ENCODE measurements around the gene ARSD.

DNA sequence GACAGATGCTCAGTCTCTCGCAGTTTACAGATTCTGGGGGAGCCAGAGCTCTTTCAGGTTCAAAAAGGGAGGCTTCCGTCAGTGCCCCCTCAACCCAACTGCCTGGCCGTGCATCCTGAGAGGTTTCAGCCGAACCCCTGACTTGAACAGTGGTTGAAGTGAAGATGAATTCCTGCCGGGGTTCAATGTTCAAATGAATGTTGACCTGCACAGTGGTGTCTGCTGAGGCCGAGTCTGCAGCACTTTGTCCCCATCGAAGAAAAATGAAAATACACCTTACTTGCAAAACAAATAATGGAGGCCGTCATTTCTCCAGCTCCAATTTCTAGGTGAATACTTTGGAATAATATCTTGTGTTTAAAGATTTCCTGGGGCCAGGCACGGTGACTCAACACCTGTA, 66.7 kb downstream of the ARSD start:
- TF ChIP-seq CTCF (conservative IDR thresholded peaks at IDR 0.05 in 1 of 2, IDR thresholded peaks at IDR 0.05 in 1 of 2; ENCODE audit: extremely low read depth in 1 of 2, insufficient read depth in 1 of 2, low read depth in 1 of 2, low read length in 2 of 2) (no peak), EZH2 (IDR thresholded peaks at IDR 0.05; ENCODE audit: borderline replicate concordance, low read length) (no peak)
